ENCODE results near the gene ENO2.

- TF ChIP-seq CTCF (conservative IDR thresholded peaks at IDR 0.05 in 1 of 2, IDR thresholded peaks at IDR 0.05 in 1 of 2; ENCODE audit: extremely low read depth in 1 of 2, insufficient read depth in 1 of 2, low read depth in 1 of 2, low read length in 2 of 2) (no peak), EZH2 (IDR thresholded peaks at IDR 0.05; ENCODE audit: borderline replicate concordance, low read length) (no peak)
These were observed 26.9 kb upstream of the ENO2 start for GRCh38 chr12:6887460-6887859.

Data from mammary epithelial cell (primary cell).